HCT116 (cell line): ENCODE data around the gene STXBP5. TPM values are rescaled to one million over a fixed set of nuclear protein-coding genes. Genes with fewer than 3 reads are reported as not detected.

ENCODE experiments used
- ATAC-seq: fragments of 200-7000 bp; cut with Tn5 transposase; 2 replicates; pipeline ENCODE4 v1.9.1; 2020; ENCODE audit warnings: mild to moderate bottlenecking, moderate library complexity
- BruUV-seq: library from RNA; stranded (reverse); fragments of 400-500 nt; replicated peaks from 2 replicates; lab custom pipeline; 2021; lab: Mats Ljungman, UMichigan
- CTCF ChIA-PET: fragments of 300-600 bp; sonication (Branson Sonifier 250); formaldehyde crosslinking; loops from one replicate; lab custom pipeline; 2021; ENCODE audit warnings: antibody characterized with exemption; lab: Charles Lee
- POLR2A ChIA-PET: fragments of 300-600, 350-600 bp; sonication (Branson Sonifier 250); formaldehyde crosslinking; loops from one replicate; lab custom pipeline; 2021; ENCODE audit warnings: antibody characterized with exemption; lab: Charles Lee
- RAD21 ChIA-PET, 2 experiments: fragments of 300-600 bp; sonication (Branson Sonifier 250); formaldehyde crosslinking; loops; one replicate each; lab custom pipeline; 2023; ENCODE audit warnings: low total read pairs in 2 of 2; ENCODE audit not compliant: uncharacterized antibody in 2 of 2, unreplicated experiment in 2 of 2, low non-redundant PET in 1 of 2; lab: Charles Lee
- DNase-seq: peaks from one replicate; pipeline ENCODE4 v3.0.0-alpha.2; 2010; ENCODE audit warnings: low read depth, low spot score
- H2AFZ ChIP-seq: fragments of 200-600 bp; shearing (Covaris generic), sonication (generic); 2 replicates; pipeline ENCODE4 v1.6.1; 2017; ENCODE audit warnings: low read depth, mixed run types, mixed read lengths, antibody characterized with exemption, low read length; ENCODE audit not compliant: poor library complexity, severe bottlenecking
- H3K27ac ChIP-seq: 2 replicates; pipeline ENCODE4 v1.5.1; 2012; ENCODE audit warnings: low read depth, low read length
- H3K27me3 ChIP-seq: fragments of 200-600 bp; sonication (generic); 2 replicates; pipeline ENCODE4 v1.6.1; 2016; ENCODE audit warnings: mixed run types, low read length, mixed read lengths; ENCODE audit not compliant: insufficient read depth
- H3K36me3 ChIP-seq, 2 experiments: fragments of 200-500 bp in 1 of 2; fragments of 200-600 bp in 1 of 2; sonication (Bioruptor generic) in 1 of 2; sonication (generic) in 1 of 2; 2 replicates each; pipeline versions ENCODE4 v1.5.1 to v1.6.1; 2014 to 2016; ENCODE audit warnings: low read length in 2 of 2, inconsistent platforms in 1 of 2, mixed read lengths in 1 of 2, mixed run types in 1 of 2; ENCODE audit not compliant: insufficient read depth in 2 of 2, control insufficient read depth in 1 of 2
- H3K4me1 ChIP-seq, 2 experiments: fragments of 200-600 bp in 1 of 2; sonication (generic) in 1 of 2; 2 replicates each; pipeline versions ENCODE4 v1.5.1 to v1.6.1; 2012 to 2017; ENCODE audit warnings: low read length in 2 of 2, inconsistent platforms in 1 of 2, mild to moderate bottlenecking in 1 of 2, mixed read lengths in 1 of 2, mixed run types in 1 of 2, moderate library complexity in 1 of 2; ENCODE audit not compliant: insufficient read depth in 2 of 2, control insufficient read depth in 1 of 2
- H3K4me2 ChIP-seq: fragments of 200-600 bp; sonication (generic); 2 replicates; pipeline ENCODE4 v1.6.1; 2017; ENCODE audit warnings: mixed run types, low read length, mixed read lengths
- H3K4me3 ChIP-seq, 2 experiments: fragments of 200-600 bp in 1 of 2; sonication (generic) in 1 of 2; replicated peaks in 1 of 2; 2 replicates each; pipeline ENCODE4 v1.5.1; 2011 to 2016; ENCODE audit warnings: low read length in 2 of 2, control low read depth in 1 of 2, low read depth in 1 of 2, mild to moderate bottlenecking in 1 of 2, mixed read lengths in 1 of 2, mixed run types in 1 of 2
- H3K79me2 ChIP-seq: fragments of 200-600 bp; sonication (generic); 2 replicates; pipeline ENCODE4 v1.6.1; 2017; ENCODE audit warnings: mild to moderate bottlenecking, mixed run types, low read length, moderate library complexity, mixed read lengths; ENCODE audit not compliant: insufficient read depth
- H3K9ac ChIP-seq: fragments of 200-600 bp; sonication (generic); 2 replicates; pipeline ENCODE4 v1.6.1; 2016; ENCODE audit warnings: low read length, mixed read lengths
- H3K9me2 ChIP-seq: fragments of 200-600 bp; sonication (generic), shearing (Covaris generic); 2 replicates; pipeline ENCODE4 v1.6.1; 2017; ENCODE audit warnings: mixed run types, mild to moderate bottlenecking, moderate library complexity; ENCODE audit not compliant: insufficient read depth
- H3K9me3 ChIP-seq, 2 experiments: fragments of 200-500 bp in 1 of 2; fragments of 200-600 bp in 1 of 2; sonication (Bioruptor generic) in 1 of 2; sonication (generic) in 1 of 2; 2 replicates each; pipeline ENCODE4 v1.6.1; 2014 to 2017; ENCODE audit warnings: low read length in 2 of 2, mixed read lengths in 2 of 2, inconsistent platforms in 1 of 2, low read depth in 1 of 2, mild to moderate bottlenecking in 1 of 2, mixed run types in 1 of 2, moderate library complexity in 1 of 2; ENCODE audit not compliant: control insufficient read depth in 1 of 2, insufficient read depth in 1 of 2
- H4K20me1 ChIP-seq: fragments of 200-600 bp; sonication (generic), shearing (Covaris generic); 2 replicates; pipeline ENCODE4 v1.6.1; 2017; ENCODE audit warnings: mixed run types, mild to moderate bottlenecking, moderate library complexity; ENCODE audit not compliant: insufficient read depth
- CEBPB ChIP-seq: IDR thresholded peaks from 2 replicates; pipeline ENCODE4 v1.6.1; 2012; ENCODE audit warnings: low read depth
- EGR1 ChIP-seq: IDR thresholded peaks from 2 replicates; pipeline ENCODE4 v1.6.1; 2012; ENCODE audit warnings: low read depth
- ELF1 ChIP-seq: IDR thresholded peaks from 2 replicates; pipeline ENCODE4 v1.6.1; 2012; ENCODE audit warnings: low read depth, borderline replicate concordance
- FOSL1 ChIP-seq: IDR thresholded peaks from 2 replicates; pipeline ENCODE4 v1.6.1; 2012; ENCODE audit warnings: low read depth
- JUND ChIP-seq: IDR thresholded peaks from 2 replicates; pipeline ENCODE4 v1.6.1; 2012
- POLR2AphosphoS5 ChIP-seq: IDR thresholded peaks from 2 replicates; pipeline ENCODE4 v1.6.1; 2011; ENCODE audit warnings: mild to moderate bottlenecking, low read depth, low read length, moderate library complexity
- RAD21 ChIP-seq: IDR thresholded peaks from 2 replicates; pipeline ENCODE4 v1.6.1; 2012; ENCODE audit warnings: low read depth, mild to moderate bottlenecking
- SP1 ChIP-seq: IDR thresholded peaks from 2 replicates; pipeline ENCODE4 v1.6.1; 2012; ENCODE audit warnings: low read depth
- SRF ChIP-seq: IDR thresholded peaks from 2 replicates; pipeline ENCODE4 v1.6.1; 2012; ENCODE audit warnings: low read depth
- YY1 ChIP-seq: IDR thresholded peaks from 2 replicates; pipeline ENCODE4 v1.6.1; 2011; ENCODE audit warnings: low read length, low read depth, moderate library complexity, mild to moderate bottlenecking; ENCODE audit not compliant: insufficient replicate concordance; ENCODE audit errors: extremely low read depth
- ZFX ChIP-seq: fragments of 450-650 bp; IDR thresholded peaks from 2 replicates; pipeline ENCODE4 v1.6.1; 2017
- ZNF274 ChIP-seq: fragments of 200-500 bp; sonication (Bioruptor generic); IDR thresholded peaks from 2 replicates; pipeline ENCODE4 v1.6.1; 2014; ENCODE audit warnings: mild to moderate bottlenecking, low read depth, low read length, inconsistent platforms
- intact Hi-C: fragments of 100-400 bp; cut with micrococcal nuclease; formaldehyde crosslinking; loops from 2 replicates; pipeline ENCODE4 v1.10.0; 2022
- total RNA-seq: library from RNA; stranded (reverse); gene quantifications from one replicate; pipeline ENCODE4 v1.2.1, GENCODE V29; 2021; ENCODE audit not compliant: unreplicated experiment
- TF ChIP-seq, protein P1 (sequence below): IDR thresholded peaks from 2 replicates; pipeline ENCODE4 v1.6.1; 2011; ENCODE audit warnings: mild to moderate bottlenecking, low read length, moderate library complexity; ENCODE audit not compliant: insufficient replicate concordance; ENCODE audit errors: extremely low read depth
- TF ChIP-seq, protein P2 (sequence below): IDR thresholded peaks from 2 replicates; pipeline ENCODE4 v1.6.1; 2012
- TF ChIP-seq, protein P3 (sequence below): IDR thresholded peaks from 2 replicates; pipeline ENCODE4 v1.6.1; 2012
- TF ChIP-seq, protein P4 (sequence below): IDR thresholded peaks from 2 replicates; pipeline ENCODE4 v1.6.1; 2012; ENCODE audit warnings: low read depth

The STXBP5 gene
- total RNA-seq, 1 experiment from 2014 or later, result 12.6 TPM

DNA sequence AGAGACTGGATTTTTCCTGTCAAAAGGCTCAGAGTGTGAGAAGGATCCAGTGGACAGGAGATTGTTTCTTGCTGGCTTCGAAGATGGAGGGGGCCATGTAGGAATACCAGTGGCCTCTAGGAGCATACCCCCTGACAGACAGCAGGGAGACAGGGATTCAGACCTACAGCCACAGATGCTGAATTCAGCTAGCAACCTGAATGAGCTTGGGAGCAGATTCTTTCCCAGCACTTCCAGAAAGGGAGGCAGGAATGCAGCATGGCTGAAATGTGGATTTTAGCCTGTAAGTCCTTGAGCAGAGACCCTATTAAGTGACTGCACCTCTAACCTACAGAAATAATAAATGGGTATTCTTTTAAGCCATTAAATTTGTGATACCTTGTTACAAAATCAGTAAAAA, 44.6 kb downstream of the STXBP5 start:
- ChIA-PET CTCF (no interaction called here), POLR2A (no interaction called here), RAD21 (no interaction called here)
- DNase-seq (no peak), ATAC-seq (no peak)
- TF ChIP-seq, protein P1, sequence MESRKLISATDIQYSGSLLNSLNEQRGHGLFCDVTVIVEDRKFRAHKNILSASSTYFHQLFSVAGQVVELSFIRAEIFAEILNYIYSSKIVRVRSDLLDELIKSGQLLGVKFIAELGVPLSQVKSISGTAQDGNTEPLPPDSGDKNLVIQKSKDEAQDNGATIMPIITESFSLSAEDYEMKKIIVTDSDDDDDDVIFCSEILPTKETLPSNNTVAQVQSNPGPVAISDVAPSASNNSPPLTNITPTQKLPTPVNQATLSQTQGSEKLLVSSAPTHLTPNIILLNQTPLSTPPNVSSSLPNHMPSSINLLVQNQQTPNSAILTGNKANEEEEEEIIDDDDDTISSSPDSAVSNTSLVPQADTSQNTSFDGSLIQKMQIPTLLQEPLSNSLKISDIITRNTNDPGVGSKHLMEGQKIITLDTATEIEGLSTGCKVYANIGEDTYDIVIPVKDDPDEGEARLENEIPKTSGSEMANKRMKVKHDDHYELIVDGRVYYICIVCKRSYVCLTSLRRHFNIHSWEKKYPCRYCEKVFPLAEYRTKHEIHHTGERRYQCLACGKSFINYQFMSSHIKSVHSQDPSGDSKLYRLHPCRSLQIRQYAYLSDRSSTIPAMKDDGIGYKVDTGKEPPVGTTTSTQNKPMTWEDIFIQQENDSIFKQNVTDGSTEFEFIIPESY, result no peak
- TF ChIP-seq ZNF274 (no peak), YY1 (no peak), CEBPB (no peak), FOSL1 (no peak), EGR1 (no peak), ELF1 (no peak), ZFX (no peak), POLR2AphosphoS5 (no peak), SRF (no peak), SP1 (no peak), JUND (no peak), RAD21 (no peak)
- TF ChIP-seq, protein P2, sequence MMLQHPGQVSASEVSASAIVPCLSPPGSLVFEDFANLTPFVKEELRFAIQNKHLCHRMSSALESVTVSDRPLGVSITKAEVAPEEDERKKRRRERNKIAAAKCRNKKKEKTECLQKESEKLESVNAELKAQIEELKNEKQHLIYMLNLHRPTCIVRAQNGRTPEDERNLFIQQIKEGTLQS, result no peak
- TF ChIP-seq, protein P3, sequence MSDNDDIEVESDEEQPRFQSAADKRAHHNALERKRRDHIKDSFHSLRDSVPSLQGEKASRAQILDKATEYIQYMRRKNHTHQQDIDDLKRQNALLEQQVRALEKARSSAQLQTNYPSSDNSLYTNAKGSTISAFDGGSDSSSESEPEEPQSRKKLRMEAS, result no peak
- TF ChIP-seq, protein P4, sequence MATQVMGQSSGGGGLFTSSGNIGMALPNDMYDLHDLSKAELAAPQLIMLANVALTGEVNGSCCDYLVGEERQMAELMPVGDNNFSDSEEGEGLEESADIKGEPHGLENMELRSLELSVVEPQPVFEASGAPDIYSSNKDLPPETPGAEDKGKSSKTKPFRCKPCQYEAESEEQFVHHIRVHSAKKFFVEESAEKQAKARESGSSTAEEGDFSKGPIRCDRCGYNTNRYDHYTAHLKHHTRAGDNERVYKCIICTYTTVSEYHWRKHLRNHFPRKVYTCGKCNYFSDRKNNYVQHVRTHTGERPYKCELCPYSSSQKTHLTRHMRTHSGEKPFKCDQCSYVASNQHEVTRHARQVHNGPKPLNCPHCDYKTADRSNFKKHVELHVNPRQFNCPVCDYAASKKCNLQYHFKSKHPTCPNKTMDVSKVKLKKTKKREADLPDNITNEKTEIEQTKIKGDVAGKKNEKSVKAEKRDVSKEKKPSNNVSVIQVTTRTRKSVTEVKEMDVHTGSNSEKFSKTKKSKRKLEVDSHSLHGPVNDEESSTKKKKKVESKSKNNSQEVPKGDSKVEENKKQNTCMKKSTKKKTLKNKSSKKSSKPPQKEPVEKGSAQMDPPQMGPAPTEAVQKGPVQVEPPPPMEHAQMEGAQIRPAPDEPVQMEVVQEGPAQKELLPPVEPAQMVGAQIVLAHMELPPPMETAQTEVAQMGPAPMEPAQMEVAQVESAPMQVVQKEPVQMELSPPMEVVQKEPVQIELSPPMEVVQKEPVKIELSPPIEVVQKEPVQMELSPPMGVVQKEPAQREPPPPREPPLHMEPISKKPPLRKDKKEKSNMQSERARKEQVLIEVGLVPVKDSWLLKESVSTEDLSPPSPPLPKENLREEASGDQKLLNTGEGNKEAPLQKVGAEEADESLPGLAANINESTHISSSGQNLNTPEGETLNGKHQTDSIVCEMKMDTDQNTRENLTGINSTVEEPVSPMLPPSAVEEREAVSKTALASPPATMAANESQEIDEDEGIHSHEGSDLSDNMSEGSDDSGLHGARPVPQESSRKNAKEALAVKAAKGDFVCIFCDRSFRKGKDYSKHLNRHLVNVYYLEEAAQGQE, result no peak
- H3K27me3 ChIP-seq, result no peaks in the 10 kb centered on the region
- H3K9me3 ChIP-seq, result no peaks in the 10 kb centered on the region; a peak in 1 of 4 replicates
- intact Hi-C loops, result no loop called here
- H3K4me2 ChIP-seq, result no peak overlapping the region
- H3K9ac ChIP-seq, result no peak overlapping the region
- H3K36me3 ChIP-seq, result no peaks in the 10 kb centered on the region
- no peaks in the 10 kb centered on the region for H3K79me2 ChIP-seq
- no peaks in the 10 kb centered on the region for H3K4me1 ChIP-seq
- no peaks in the 10 kb centered on the region for H4K20me1 ChIP-seq
- H2AFZ ChIP-seq, result no peak overlapping the region
- H3K4me3 ChIP-seq, result no peak overlapping the region
- no peak overlapping the region for H3K27ac ChIP-seq
- no peaks in the 10 kb centered on the region for H3K9me2 ChIP-seq
- BruUV-seq, result no TSS peak
